GM12872 (cell line): ENCODE data around the gene KCNE4.

Experiments used
- TF ChIP-seq, protein P1 (sequence below): IDR thresholded peaks from 3 replicates; pipeline ENCODE4 v1.5.1; 2011; ENCODE audit warnings: low read depth, mild to moderate bottlenecking, low read length, moderate library complexity; ENCODE audit not compliant: insufficient read depth

KCNE4 gene

DNA sequence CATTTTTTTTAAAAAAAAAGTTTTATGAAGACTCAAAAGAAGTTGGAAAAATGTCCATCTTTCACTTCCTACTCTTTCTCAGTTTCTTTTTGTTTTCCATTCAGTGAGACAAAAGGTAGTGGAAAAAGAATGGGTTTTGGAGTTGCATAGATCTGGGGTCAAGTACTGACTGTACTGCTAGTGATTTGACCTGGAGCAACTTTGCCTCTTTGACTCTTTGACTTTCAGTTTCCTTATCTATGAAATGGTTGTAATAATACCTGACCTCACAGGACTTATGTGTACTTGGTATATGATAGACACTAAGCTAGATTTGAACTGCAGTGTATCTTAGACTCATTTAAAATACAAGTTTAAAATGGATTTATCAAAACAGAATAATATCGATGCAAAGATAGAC, 3.5 kb upstream of the KCNE4 start:
- TF ChIP-seq, protein P1, sequence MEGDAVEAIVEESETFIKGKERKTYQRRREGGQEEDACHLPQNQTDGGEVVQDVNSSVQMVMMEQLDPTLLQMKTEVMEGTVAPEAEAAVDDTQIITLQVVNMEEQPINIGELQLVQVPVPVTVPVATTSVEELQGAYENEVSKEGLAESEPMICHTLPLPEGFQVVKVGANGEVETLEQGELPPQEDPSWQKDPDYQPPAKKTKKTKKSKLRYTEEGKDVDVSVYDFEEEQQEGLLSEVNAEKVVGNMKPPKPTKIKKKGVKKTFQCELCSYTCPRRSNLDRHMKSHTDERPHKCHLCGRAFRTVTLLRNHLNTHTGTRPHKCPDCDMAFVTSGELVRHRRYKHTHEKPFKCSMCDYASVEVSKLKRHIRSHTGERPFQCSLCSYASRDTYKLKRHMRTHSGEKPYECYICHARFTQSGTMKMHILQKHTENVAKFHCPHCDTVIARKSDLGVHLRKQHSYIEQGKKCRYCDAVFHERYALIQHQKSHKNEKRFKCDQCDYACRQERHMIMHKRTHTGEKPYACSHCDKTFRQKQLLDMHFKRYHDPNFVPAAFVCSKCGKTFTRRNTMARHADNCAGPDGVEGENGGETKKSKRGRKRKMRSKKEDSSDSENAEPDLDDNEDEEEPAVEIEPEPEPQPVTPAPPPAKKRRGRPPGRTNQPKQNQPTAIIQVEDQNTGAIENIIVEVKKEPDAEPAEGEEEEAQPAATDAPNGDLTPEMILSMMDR: no peak

DNA sequence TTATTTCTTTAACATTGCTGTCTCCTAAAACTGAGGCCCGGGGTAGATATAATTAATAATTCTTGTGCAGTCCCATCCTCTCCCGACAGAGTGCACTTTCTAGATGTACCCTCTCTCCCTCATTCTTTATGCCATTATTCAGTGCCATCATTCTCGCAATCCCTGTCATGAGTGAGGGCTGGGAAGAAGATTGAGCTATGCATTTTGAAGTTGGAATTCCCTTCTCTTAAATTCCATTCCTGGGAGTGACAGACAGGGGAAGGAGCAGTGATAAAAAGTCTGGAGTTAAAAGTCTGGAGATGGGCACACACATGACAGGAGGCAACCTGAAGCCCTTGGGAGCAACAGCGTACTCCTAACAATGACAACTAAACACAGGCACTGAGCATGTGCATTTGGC, 2.6 kb upstream of the KCNE4 start:
- TF ChIP-seq, protein P1: no peak

DNA sequence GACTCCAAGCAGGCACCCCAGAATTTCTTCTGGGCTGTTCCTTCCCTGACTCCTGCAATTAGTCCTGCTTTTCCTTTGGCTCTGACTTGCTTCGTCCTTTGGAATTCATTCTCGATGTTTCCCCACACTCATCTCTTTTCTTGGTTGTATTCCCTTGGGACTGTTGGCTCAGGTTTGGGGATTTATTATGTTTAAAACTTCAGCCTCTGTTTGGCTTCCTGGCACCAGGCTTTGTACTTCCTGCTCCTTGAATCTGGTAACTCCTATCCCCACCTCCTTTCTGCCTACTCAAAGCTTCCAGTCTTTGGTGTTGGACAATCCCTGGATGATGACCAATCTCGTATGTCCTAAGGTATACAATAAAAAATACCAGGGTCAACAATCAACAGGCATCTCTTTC, 1.8 kb upstream of the KCNE4 start:
- TF ChIP-seq, protein P1: no peak

DNA sequence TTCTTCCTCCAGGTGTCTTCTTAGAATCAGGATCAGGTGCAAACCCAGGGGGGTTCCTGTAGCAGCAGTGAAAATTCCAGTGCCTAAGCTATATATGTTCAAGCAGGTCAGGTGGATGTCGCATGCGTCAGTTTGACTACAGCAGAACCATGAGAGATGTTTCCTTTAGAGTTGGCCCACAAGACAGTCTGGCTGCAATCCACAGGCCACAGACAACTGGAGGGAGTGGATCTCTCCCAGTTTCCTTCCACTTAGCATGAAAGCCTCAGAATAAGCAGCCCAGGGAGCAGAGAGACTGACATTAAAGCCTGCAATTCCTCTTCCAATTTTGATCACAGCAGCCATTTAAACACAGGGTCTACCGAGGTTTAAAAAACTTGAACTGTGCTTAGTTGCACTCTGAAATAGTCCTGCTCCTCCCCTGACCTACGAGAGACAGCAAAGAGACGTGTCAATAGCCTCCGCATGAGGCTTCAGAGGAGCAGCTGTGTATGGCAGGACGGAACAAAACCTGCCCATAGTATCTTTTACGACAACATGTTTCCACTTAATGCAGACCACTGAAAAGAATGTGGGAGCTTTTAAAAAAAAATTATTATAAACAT, 988 bp upstream of the KCNE4 start:
- TF ChIP-seq, protein P1: no peak

DNA sequence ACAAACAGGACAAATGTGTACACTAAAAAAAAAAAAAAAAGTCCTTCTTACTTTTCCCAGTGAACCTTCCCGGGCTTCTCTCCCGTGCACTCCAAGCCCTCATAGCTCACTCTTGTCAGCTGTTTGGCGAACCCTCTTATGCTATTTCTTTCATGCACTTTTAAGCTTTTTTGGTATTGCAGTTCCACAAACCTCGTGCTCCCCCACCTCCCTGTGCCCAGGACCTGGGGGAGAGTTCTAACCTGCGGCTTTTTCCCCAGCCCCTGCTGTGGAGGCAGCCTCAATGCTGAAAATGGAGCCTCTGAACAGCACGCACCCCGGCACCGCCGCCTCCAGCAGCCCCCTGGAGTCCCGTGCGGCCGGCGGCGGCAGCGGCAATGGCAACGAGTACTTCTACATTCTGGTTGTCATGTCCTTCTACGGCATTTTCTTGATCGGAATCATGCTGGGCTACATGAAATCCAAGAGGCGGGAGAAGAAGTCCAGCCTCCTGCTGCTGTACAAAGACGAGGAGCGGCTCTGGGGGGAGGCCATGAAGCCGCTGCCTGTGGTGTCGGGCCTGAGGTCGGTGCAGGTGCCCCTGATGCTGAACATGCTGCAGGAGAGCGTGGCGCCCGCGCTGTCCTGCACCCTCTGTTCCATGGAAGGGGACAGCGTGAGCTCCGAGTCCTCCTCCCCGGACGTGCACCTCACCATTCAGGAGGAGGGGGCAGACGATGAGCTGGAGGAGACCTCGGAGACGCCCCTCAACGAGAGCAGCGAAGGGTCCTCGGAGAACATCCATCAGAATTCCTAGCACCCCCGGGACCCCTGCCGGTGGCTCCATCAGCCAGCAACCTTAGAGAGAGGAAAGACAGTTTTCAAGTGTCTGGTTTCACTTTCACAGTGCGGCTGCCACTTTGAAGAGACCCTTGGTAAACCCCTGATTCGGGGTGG, 826 bp downstream of the KCNE4 start:
- TF ChIP-seq, protein P1: no peak

DNA sequence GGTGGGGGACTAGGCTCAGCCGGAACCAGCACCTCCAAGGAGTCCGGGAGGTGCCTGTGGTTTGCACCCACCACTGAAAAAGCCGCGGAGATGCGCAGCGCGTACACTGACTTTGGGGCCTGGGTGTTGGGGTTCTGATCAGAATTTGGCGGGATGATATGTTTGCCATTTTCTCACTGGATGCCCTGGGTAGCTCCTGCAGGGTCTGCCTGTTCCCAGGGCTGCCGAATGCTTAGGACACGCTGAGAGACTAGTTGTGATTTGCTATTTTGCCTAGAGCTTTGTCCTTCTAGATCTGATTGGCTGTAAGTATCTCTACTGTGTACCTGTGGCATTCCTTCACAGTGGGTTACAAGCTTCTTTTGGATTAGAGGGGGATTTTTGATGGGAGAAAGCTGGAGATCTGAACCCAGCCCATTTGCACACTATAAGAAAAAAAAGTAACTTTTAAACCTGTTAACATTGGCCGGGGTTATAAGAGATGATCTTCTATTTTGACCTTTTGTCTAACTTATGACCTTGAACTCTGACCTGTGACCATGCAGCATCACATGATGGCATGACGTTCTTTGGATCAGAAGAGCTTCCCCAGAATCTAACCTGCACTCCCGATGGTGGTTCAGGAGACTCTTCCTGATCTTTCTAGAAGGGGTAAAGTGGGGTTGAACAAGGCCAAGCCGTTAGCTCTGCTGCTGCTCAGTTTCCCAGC, 1.6 kb downstream of the KCNE4 start:
- TF ChIP-seq, protein P1: no peak

DNA sequence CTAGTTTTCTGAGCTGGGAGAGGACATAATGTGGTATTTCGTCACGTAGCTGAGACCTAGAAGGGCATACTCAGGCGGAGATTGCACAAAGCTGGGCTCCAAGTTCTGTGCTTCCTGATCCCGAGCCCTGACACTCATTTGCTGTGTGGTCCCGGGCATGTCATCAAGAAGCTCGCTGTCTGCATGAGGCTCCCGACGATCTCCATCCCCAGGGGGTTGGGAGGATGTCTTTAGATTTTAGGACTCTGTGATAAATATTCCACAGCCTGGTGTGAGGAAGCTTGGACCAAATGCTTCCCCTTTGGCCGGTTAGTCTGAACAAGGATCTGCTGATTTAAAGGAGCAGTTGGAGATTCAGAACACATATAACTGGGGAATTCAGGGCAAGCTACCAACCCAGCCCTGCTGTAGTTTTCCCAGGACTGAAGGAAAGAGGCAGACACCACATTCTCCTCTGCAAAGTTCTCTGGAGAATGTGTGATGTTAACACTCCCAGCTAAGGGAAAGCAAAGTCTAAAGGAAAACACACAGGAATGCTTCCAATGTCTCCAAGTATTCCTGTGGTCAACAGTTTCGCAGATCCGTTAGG, 2.3 kb downstream of the KCNE4 start:
- TF ChIP-seq, protein P1: no peak
